CD4-positive, CD25-positive, alpha-beta regulatory T cell (primary cell): ENCODE data around the gene MLN. TPM values are rescaled to one million over a fixed set of nuclear protein-coding genes. Genes with fewer than 3 reads are reported as not detected.

ENCODE experiments used
- ATAC-seq, 2 donors: fragments of 150-1000 bp; cut with Tn5 transposase; one replicate each; pipeline ENCODE4 v1.10.0; 2021; ENCODE audit warnings: low read depth in 2 of 2, moderate number of reproducible peaks in 2 of 2, moderate library complexity in 1 of 2
- DNase-seq, 3 donors: peaks; one replicate each; pipeline versions ENCODE4 v3.0.0 to v3.0.0-alpha.2; 2012 to 2022; ENCODE audit warnings: mixed read lengths in 1 of 3
- H3K27ac ChIP-seq: one replicate; pipeline ENCODE4 v1.7.0; 2013; ENCODE audit warnings: mild to moderate bottlenecking, low read length; ENCODE audit not compliant: insufficient read depth, poor library complexity, severe bottlenecking
- H3K27me3 ChIP-seq: one replicate; pipeline ENCODE4 v1.7.0; 2013; ENCODE audit warnings: low read length; ENCODE audit not compliant: control insufficient read depth, insufficient read depth
- H3K36me3 ChIP-seq: one replicate; pipeline ENCODE4 v1.7.0; 2013; ENCODE audit warnings: mild to moderate bottlenecking, low read length, moderate library complexity; ENCODE audit not compliant: control insufficient read depth, insufficient read depth
- H3K4me1 ChIP-seq: 2 replicates; pipeline ENCODE4 v1.7.0; 2013; ENCODE audit warnings: mild to moderate bottlenecking, low read length; ENCODE audit not compliant: insufficient read depth, control insufficient read depth, poor library complexity, severe bottlenecking
- H3K4me3 ChIP-seq: one replicate; pipeline ENCODE4 v1.7.0; 2013; ENCODE audit warnings: low read depth, mild to moderate bottlenecking, low read length, moderate library complexity
- H3K9me3 ChIP-seq, 2 experiments: 1 replicate in 1 of 2; 2 replicates in 1 of 2; pipeline ENCODE4 v1.7.0; 2013; ENCODE audit warnings: low read length in 2 of 2, mild to moderate bottlenecking in 1 of 2, moderate library complexity in 1 of 2; ENCODE audit not compliant: control insufficient read depth in 2 of 2
- H3K27ac Mint-ChIP-seq, 3 donors: one replicate each; pipeline ENCODE4 v1.8.0; 2020 to 2022; ENCODE audit warnings: mild to moderate bottlenecking in 3 of 3, mixed read lengths in 3 of 3, moderate library complexity in 2 of 3
- H3K27me3 Mint-ChIP-seq: one replicate; pipeline ENCODE4 v1.8.0; 2022; ENCODE audit warnings: mild to moderate bottlenecking, mixed read lengths
- H3K36me3 Mint-ChIP-seq: one replicate; pipeline ENCODE4 v1.8.0; 2020; ENCODE audit warnings: mixed read lengths
- H3K4me1 Mint-ChIP-seq, 4 donors: one replicate each; pipeline ENCODE4 v1.8.0; 2020 to 2022; ENCODE audit warnings: mixed read lengths in 4 of 4, mild to moderate bottlenecking in 1 of 4
- H3K4me3 Mint-ChIP-seq, 4 donors: one replicate each; pipeline ENCODE4 v1.8.0; 2020 to 2022; ENCODE audit warnings: mild to moderate bottlenecking in 4 of 4, mixed read lengths in 4 of 4, moderate library complexity in 3 of 4
- H3K9me3 Mint-ChIP-seq, 7 donors: one replicate each; pipeline ENCODE4 v1.8.0; 2020 to 2022; ENCODE audit warnings: mixed read lengths in 7 of 7, mild to moderate bottlenecking in 3 of 7, moderate library complexity in 2 of 7
- polyA plus RNA-seq, 4 donors: library from polyadenylated mRNA; unstranded; fragments of 300-500 nt; fragmentation: Illumina TruSeq; gene quantifications; one replicate each; pipeline ENCODE4 v1.2.3, GENCODE V29; 2021
- total RNA-seq: library from RNA; stranded (reverse); gene quantifications from one replicate; pipeline ENCODE4 v1.2.3, GENCODE V29; 2022

The MLN gene
- total and polyA plus RNA-seq, 5 donors from 2014 or later: not detected

DNA sequence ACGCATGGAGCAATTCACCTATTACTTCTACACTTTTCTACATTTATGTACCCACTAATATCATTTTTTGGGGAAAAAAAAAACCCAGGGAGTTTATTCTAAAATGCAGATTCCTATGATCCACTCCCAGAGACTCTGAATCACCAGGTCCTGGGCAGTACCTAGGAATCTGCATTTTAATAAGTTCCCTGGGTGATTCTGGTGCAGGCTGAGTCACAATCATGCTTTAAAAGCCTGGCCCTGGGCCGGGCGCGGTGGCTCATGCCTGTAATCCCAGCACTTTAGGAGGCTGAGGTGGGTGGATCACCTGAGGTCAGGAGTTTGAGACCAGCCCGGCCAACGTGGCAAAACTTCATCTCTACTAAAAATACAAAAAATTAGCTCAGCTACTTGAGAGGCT is 43.3 kb upstream of the MLN start:
- no peak for ATAC-seq
- Histone ChIP-seq H3K4me1 (no peaks in the 10 kb centered on the region), H3K9me3 (no peaks in the 10 kb centered on the region), H3K4me3 (no peak overlapping the region), H3K27ac (no peak overlapping the region), H3K27me3 (no peaks in the 10 kb centered on the region), H3K36me3 (no peaks in the 10 kb centered on the region)
- DNase-seq: no peak
- Mint-ChIP-seq H3K9me3 (no peaks in the 10 kb centered on the region), H3K27me3 (peaks cover 14% of the 10 kb centered on the region), H3K4me1 (no peaks in the 10 kb centered on the region), H3K27ac (no peak overlapping the region), H3K36me3 (no peaks in the 10 kb centered on the region), H3K4me3 (no peak overlapping the region)

DNA sequence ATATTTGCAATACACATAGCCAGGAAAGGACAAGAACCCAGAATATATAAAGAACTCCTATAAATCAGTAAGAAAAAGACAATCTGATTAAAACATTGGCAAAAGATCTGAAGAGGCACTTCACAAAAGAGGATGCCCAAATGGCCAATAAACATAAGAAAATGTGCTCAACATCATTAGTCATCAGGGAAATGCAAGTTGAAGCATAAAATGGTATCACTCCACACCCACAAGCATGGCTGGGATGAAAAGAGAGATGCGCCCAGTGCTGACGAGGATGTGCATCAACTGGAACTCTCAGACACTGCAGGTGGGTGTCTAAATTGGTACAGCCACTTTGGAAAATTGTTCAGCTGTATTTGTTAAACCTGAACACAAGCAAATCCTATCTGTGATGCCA is 42.4 kb upstream of the MLN start:
- Histone ChIP-seq H3K4me3 (no peak overlapping the region), H3K36me3 (no peaks in the 10 kb centered on the region), H3K4me1 (no peaks in the 10 kb centered on the region), H3K27me3 (no peaks in the 10 kb centered on the region), H3K27ac (no peak overlapping the region), H3K9me3 (no peaks in the 10 kb centered on the region)
- H3K9me3 Mint-ChIP-seq: no peaks in the 10 kb centered on the region
- no peak for DNase-seq
- H3K4me1 Mint-ChIP-seq: peaks cover 0 to 3% (median 0%) of the 10 kb centered on the region in 4 donors
- no peak overlapping the region for H3K4me3 Mint-ChIP-seq
- no peak for ATAC-seq
- H3K36me3 Mint-ChIP-seq: no peaks in the 10 kb centered on the region
- peaks cover 14% of the 10 kb centered on the region for H3K27me3 Mint-ChIP-seq
- H3K27ac Mint-ChIP-seq: no peak overlapping the region

DNA sequence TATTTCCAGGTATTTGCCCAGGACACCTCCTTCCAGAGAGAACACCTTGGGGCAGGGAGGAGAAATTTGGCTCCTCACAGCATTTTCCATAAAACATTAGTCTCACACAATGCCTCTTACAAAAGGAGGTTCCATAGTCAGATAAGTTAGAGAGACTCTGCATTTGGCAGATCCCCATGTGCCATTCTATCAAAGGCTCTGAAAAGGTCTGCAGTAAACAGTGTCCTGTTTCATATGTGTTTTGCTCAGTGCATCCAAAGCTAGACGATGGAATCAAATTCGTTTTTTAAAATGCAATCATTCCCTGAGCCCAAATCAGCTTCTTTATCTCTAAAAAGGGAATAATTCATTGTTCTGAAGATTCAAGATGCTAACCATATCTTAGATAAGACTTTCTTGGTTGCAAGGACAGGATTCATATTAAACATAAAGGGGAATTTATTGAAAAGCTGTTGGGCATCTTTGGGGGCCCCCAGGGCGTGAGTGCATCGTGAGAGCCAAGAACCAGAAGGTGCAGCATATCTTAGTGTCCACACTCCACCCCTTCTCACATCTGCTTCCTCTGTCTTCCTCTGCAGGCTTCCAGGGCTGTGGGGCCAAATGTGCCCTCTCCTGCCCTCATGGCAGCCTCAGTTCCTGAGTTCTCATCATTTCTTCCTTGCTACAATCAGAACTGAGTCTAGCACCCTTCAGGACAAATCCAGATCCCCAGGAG is 41.4 kb upstream of the MLN start:
- Mint-ChIP-seq H3K4me3 (no peak overlapping the region), H3K9me3 (no peaks in the 10 kb centered on the region), H3K4me1 (peaks cover 0 to 8% (median 3%) of the 10 kb centered on the region in 4 donors), H3K36me3 (no peaks in the 10 kb centered on the region), H3K27ac (no peak overlapping the region), H3K27me3 (peaks cover 9% of the 10 kb centered on the region)
- no peak for DNase-seq
- Histone ChIP-seq H3K9me3 (no peaks in the 10 kb centered on the region), H3K4me3 (no peak overlapping the region), H3K36me3 (no peaks in the 10 kb centered on the region), H3K27me3 (no peaks in the 10 kb centered on the region), H3K4me1 (peaks cover 3% of the 10 kb centered on the region), H3K27ac (no peak overlapping the region)
- no peak for ATAC-seq

DNA sequence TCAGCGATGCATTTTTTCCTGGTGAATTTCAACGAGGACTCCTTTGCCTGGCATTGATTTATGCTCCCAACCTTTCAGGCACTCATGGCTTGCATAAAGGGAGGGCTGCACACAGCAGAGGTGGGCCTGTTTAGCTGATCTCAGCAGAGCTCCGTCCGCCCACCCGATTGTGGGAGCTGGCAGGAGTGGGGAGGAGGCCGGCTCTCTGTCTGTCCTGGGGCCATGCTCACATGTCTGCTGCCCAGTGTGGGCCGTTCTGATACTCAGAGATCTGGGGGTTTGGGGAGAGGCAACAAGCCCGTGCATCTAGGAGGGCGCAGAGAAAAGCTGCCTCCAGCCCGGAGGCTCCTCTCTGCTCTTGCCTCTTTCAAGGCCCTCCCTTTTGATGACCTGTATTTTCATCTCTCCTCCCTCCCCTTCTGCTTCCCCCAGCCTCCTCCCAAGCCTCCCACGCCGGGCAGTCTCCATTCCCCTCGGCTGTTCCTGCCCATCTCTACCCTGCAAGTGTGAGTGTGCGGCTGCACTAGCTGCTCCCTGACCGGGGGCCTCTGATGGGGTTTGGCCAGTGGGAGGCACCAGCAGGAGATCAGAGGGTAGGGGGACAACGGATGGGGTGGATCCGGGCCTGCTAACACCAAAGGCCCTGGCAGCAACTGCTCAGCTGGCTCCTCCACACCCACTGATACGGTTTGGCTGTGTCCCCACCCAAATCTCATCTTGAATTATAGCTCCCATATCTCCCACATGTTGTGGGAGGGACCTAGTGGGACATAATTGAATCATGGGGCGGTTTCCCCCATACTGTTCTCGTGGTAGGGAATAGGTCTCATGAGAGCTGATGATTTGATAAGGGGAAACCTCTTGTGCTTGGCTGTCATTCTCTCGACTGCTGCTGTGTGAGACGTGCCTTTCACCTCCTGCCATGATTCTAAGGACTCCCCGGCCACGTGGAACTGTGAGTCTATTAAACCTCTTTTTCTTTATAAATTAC is 39.6 kb upstream of the MLN start:
- H3K36me3 ChIP-seq: no peaks in the 10 kb centered on the region
- peaks cover 10% of the 10 kb centered on the region for H3K4me1 ChIP-seq
- Mint-ChIP-seq H3K27me3 (peaks cover 4% of the 10 kb centered on the region), H3K9me3 (no peaks in the 10 kb centered on the region), H3K4me3 (no peak overlapping the region), H3K4me1 (peaks cover 0 to 15% (median 7%) of the 10 kb centered on the region in 4 donors), H3K36me3 (no peaks in the 10 kb centered on the region), H3K27ac (no peak overlapping the region)
- ATAC-seq (no peak), DNase-seq (no peak)
- H3K27me3 ChIP-seq: no peaks in the 10 kb centered on the region
- H3K4me3 ChIP-seq: no peak overlapping the region
- H3K9me3 ChIP-seq: no peaks in the 10 kb centered on the region
- H3K27ac ChIP-seq: no peak overlapping the region

- no peak overlapping the region for H3K4me3 ChIP-seq
- no peak overlapping the region for H3K27ac ChIP-seq
- Mint-ChIP-seq H3K9me3 (no peaks in the 10 kb centered on the region), H3K4me1 (peaks cover 0 to 15% (median 7%) of the 10 kb centered on the region in 4 donors), H3K4me3 (no peak overlapping the region), H3K27ac (no peak overlapping the region), H3K36me3 (no peaks in the 10 kb centered on the region), H3K27me3 (no peaks in the 10 kb centered on the region)
- H3K36me3 ChIP-seq: no peaks in the 10 kb centered on the region
- H3K4me1 ChIP-seq: peaks cover 10% of the 10 kb centered on the region
- no peaks in the 10 kb centered on the region for H3K9me3 ChIP-seq
- no peak for DNase-seq
- H3K27me3 ChIP-seq: no peaks in the 10 kb centered on the region
- no peak for ATAC-seq
Measured at GRCh38 chr6:33841868-33842267, 38.1 kb upstream of the MLN start.

GRCh38 chr6:33841070-33841469 is 37.3 kb upstream of the MLN start:
- Histone ChIP-seq H3K4me3 (no peak overlapping the region), H3K4me1 (peaks cover 10% of the 10 kb centered on the region), H3K36me3 (no peaks in the 10 kb centered on the region), H3K27ac (no peak overlapping the region), H3K9me3 (no peaks in the 10 kb centered on the region), H3K27me3 (no peaks in the 10 kb centered on the region)
- ATAC-seq (no peak), DNase-seq (no peak)
- Mint-ChIP-seq H3K36me3 (no peaks in the 10 kb centered on the region), H3K4me3 (no peak overlapping the region), H3K4me1 (peaks cover 0 to 15% (median 7%) of the 10 kb centered on the region in 4 donors), H3K27ac (no peak overlapping the region), H3K27me3 (peaks cover 3% of the 10 kb centered on the region), H3K9me3 (peaks cover 0 to 1% (median 0%) of the 10 kb centered on the region in 7 donors)

GRCh38 chr6:33840048-33840926 is 36.5 kb upstream of the MLN start:
- peak overlapping the region in 1 of 4 donors; percentile 13 for H3K4me3 Mint-ChIP-seq
- DNase-seq: peak in 1 of 3 donors; percentile 80

More at GRCh38 chr6:33840048-33840926, 36.5 kb upstream of the MLN start:
- ATAC-seq: peak; percentile 79
- Mint-ChIP-seq H3K4me1 (peaks cover 0 to 15% (median 7%) of the 10 kb centered on the region in 4 donors), H3K27ac (peak overlapping the region in 2 of 3 donors; percentile 67 to 72), H3K36me3 (no peaks in the 10 kb centered on the region), H3K27me3 (peaks cover 6% of the 10 kb centered on the region), H3K9me3 (peaks cover 0 to 1% (median 0%) of the 10 kb centered on the region in 7 donors)
- Histone ChIP-seq H3K4me3 (no peak overlapping the region), H3K36me3 (no peaks in the 10 kb centered on the region), H3K9me3 (no peaks in the 10 kb centered on the region), H3K27me3 (no peaks in the 10 kb centered on the region), H3K4me1 (peaks cover 10% of the 10 kb centered on the region), H3K27ac (no peak overlapping the region)
